H9 (cell line): ENCODE measurements around the gene ZNF385B. TPM values are rescaled to one million over a fixed set of nuclear protein-coding genes. Genes with fewer than 3 reads are reported as not detected.

Experiments used
- DNase-seq: peaks from one replicate; pipeline ENCODE4 v3.0.0-alpha.2; 2017
- H2AFZ ChIP-seq: one replicate; pipeline ENCODE4 v1.6.1; 2013; ENCODE audit warnings: mild to moderate bottlenecking, low read length, control low read depth, moderate library complexity
- H2AK5ac ChIP-seq: 2 replicates; pipeline ENCODE4 v1.6.1; 2013; ENCODE audit warnings: low read length, control low read depth, mixed read lengths; ENCODE audit not compliant: insufficient read length
- H2BK120ac ChIP-seq: one replicate; pipeline ENCODE4 v1.6.1; 2013; ENCODE audit warnings: low read depth, mild to moderate bottlenecking, low read length, control low read depth, inconsistent platforms; ENCODE audit not compliant: poor library complexity, severe bottlenecking
- H2BK12ac ChIP-seq: 2 replicates; pipeline ENCODE4 v1.6.1; 2013; ENCODE audit warnings: low read length, control low read depth, mixed read lengths, low read depth; ENCODE audit not compliant: insufficient read length
- H2BK15ac ChIP-seq: 2 replicates; pipeline ENCODE4 v1.6.1; 2013; ENCODE audit warnings: low read depth, low read length, control low read depth
- H2BK20ac ChIP-seq: one replicate; pipeline ENCODE4 v1.6.1; 2013; ENCODE audit warnings: low read depth, mild to moderate bottlenecking, low read length, control low read depth, inconsistent platforms; ENCODE audit not compliant: poor library complexity, severe bottlenecking
- H2BK5ac ChIP-seq: 2 replicates; pipeline ENCODE4 v1.6.1; 2013; ENCODE audit warnings: low read length, control low read depth, mixed read lengths; ENCODE audit not compliant: insufficient read length
- H3K14ac ChIP-seq: 2 replicates; pipeline ENCODE4 v1.6.1; 2013; ENCODE audit warnings: low read length, control low read depth; ENCODE audit not compliant: insufficient read depth
- H3K18ac ChIP-seq: 2 replicates; pipeline ENCODE4 v1.6.1; 2013; ENCODE audit warnings: low read depth, mild to moderate bottlenecking, mixed read lengths, low read length, control low read depth; ENCODE audit not compliant: insufficient read length
- H3K23ac ChIP-seq: 2 replicates; pipeline ENCODE4 v1.6.1; 2013; ENCODE audit warnings: low read length, control low read depth, mixed read lengths, low read depth; ENCODE audit not compliant: insufficient read length
- H3K23me2 ChIP-seq: 2 replicates; pipeline ENCODE4 v1.6.1; 2013; ENCODE audit warnings: low read depth, mild to moderate bottlenecking, mixed read lengths, low read length, control low read depth; ENCODE audit not compliant: insufficient read length, poor library complexity, severe bottlenecking
- H3K27ac ChIP-seq: 2 replicates; pipeline ENCODE4 v1.5.1; 2013; ENCODE audit warnings: low read length, control low read depth, mixed read lengths, low read depth; ENCODE audit not compliant: insufficient read length
- H3K27me3 ChIP-seq: 2 replicates; pipeline ENCODE4 v1.6.1; 2013; ENCODE audit warnings: low read length, control low read depth, inconsistent platforms; ENCODE audit not compliant: insufficient read depth
- H3K4ac ChIP-seq: 2 replicates; pipeline ENCODE4 v1.6.1; 2013; ENCODE audit warnings: low read depth, mild to moderate bottlenecking, control low read depth, inconsistent platforms, low read length, moderate library complexity
- H3K4me1 ChIP-seq: 2 replicates; pipeline ENCODE4 v1.6.1; 2013; ENCODE audit warnings: low read length, control low read depth, inconsistent platforms; ENCODE audit not compliant: insufficient read depth
- H3K4me2 ChIP-seq: 2 replicates; pipeline ENCODE4 v1.6.1; 2013; ENCODE audit warnings: low read length, control low read depth, mixed read lengths; ENCODE audit not compliant: insufficient read length, insufficient read depth
- H3K56ac ChIP-seq: 2 replicates; pipeline ENCODE4 v1.6.1; 2013; ENCODE audit warnings: low read depth, mild to moderate bottlenecking, mixed read lengths, low read length, control low read depth; ENCODE audit not compliant: insufficient read length
- H3K79me1 ChIP-seq: 2 replicates; pipeline ENCODE4 v1.6.1; 2013; ENCODE audit warnings: low read depth, mild to moderate bottlenecking, moderate library complexity, low read length, control low read depth, inconsistent platforms; ENCODE audit not compliant: insufficient read depth, poor library complexity, severe bottlenecking
- H3K79me2 ChIP-seq: 2 replicates; pipeline ENCODE4 v1.6.1; 2013; ENCODE audit warnings: low read length, control low read depth, inconsistent platforms; ENCODE audit not compliant: insufficient read depth
- H3K9ac ChIP-seq: 2 replicates; pipeline ENCODE4 v1.6.1; 2013; ENCODE audit warnings: low read length, control low read depth, mixed read lengths; ENCODE audit not compliant: insufficient read length; ENCODE audit errors: extremely low read depth
- H3K9me3 ChIP-seq: one replicate; pipeline ENCODE4 v1.6.1; 2013; ENCODE audit warnings: low read depth, low read length, inconsistent platforms; ENCODE audit not compliant: control insufficient read depth
- H3T11ph ChIP-seq: one replicate; pipeline ENCODE4 v1.6.1; 2013; ENCODE audit warnings: mild to moderate bottlenecking, low read length, control low read depth, inconsistent platforms
- H4K20me1 ChIP-seq: one replicate; pipeline ENCODE4 v1.6.1; 2013; ENCODE audit not compliant: control insufficient read depth, insufficient read length, insufficient read depth
- H4K5ac ChIP-seq: 2 replicates; pipeline ENCODE4 v1.6.1; 2013; ENCODE audit warnings: low read depth, mild to moderate bottlenecking, mixed read lengths, low read length, control low read depth; ENCODE audit not compliant: insufficient read length
- H4K8ac ChIP-seq: replicated peaks from 2 replicates; pipeline ENCODE4 v1.6.1; 2013; ENCODE audit warnings: low read length, control low read depth, mixed read lengths, low read depth; ENCODE audit not compliant: insufficient read length
- H4K91ac ChIP-seq: 2 replicates; pipeline ENCODE4 v1.6.1; 2013; ENCODE audit warnings: low read depth, mild to moderate bottlenecking, moderate library complexity, mixed read lengths, low read length, control low read depth; ENCODE audit not compliant: insufficient read length
- H3K27ac Mint-ChIP-seq, 3 experiments: 2 replicates in 2 of 3; 3 replicates in 1 of 3; pipeline ENCODE4 v1.8.0; 2020 to 2021; ENCODE audit warnings: mixed read lengths in 3 of 3, mild to moderate bottlenecking in 1 of 3, moderate library complexity in 1 of 3
- H3K27me3 Mint-ChIP-seq: 2 replicates; pipeline ENCODE4 v1.8.0; 2021; ENCODE audit warnings: low read depth, mild to moderate bottlenecking, moderate library complexity, mixed read lengths
- H3K36me3 Mint-ChIP-seq, 3 experiments: 2 replicates in 2 of 3; 3 replicates in 1 of 3; pipeline ENCODE4 v1.8.0; 2020 to 2021; ENCODE audit warnings: low read depth in 3 of 3, mixed read lengths in 3 of 3; ENCODE audit not compliant: insufficient read depth in 1 of 3
- H3K4me1 Mint-ChIP-seq, 2 experiments: 2 replicates each; pipeline ENCODE4 v1.8.0; 2020; ENCODE audit warnings: mixed read lengths in 2 of 2
- H3K4me3 Mint-ChIP-seq, 2 experiments: 2 replicates in 1 of 2; 3 replicates in 1 of 2; pipeline ENCODE4 v1.8.0; 2020 to 2021; ENCODE audit warnings: mild to moderate bottlenecking in 2 of 2, mixed read lengths in 2 of 2, moderate library complexity in 1 of 2
- H3K9me3 Mint-ChIP-seq, 2 experiments: 2 replicates in 1 of 2; 3 replicates in 1 of 2; pipeline ENCODE4 v1.8.0; 2020; ENCODE audit warnings: mild to moderate bottlenecking in 2 of 2, mixed read lengths in 2 of 2, moderate library complexity in 1 of 2
- CTCF ChIP-seq: fragments of 200-600 bp; sonication (generic); conservative IDR thresholded peaks from 3 replicates; pipeline ENCODE4 v1.8.0; 2021; ENCODE audit warnings: antibody characterized with exemption, mild to moderate bottlenecking
- WGBS: extraction: QIAGEN DNeasy Blood & Tissue Kit; methylation state at CpG from one replicate; pipeline ENCODE4 v1.1.7; 2013; ENCODE audit warnings: missing lambda C conversion rate, low lambda C conversion rate, mixed read lengths; ENCODE audit not compliant: insufficient read length; ENCODE audit errors: extremely low coverage; 5-methylcytosine and 5-hydroxymethylcytosine counted together
- total RNA-seq: library from RNA; stranded (reverse); gene quantifications from 2 replicates; pipeline ENCODE4 v1.2.1, GENCODE V29; 2021

ZNF385B gene
- total RNA-seq, 1 experiment from 2014 or later: 2.1 TPM

- Histone ChIP-seq H3T11ph (no peak overlapping the region), H3K18ac (no peak overlapping the region), H3K4ac (no peak overlapping the region), H2BK120ac (no peak overlapping the region), H3K23ac (no peak overlapping the region), H2BK20ac (no peak overlapping the region), H4K8ac (no peak overlapping the region), H2AK5ac (no peak overlapping the region), H2BK5ac (no peak overlapping the region), H3K79me1 (no peaks in the 10 kb centered on the region), H3K14ac (no peak overlapping the region), H3K56ac (no peak overlapping the region), H3K23me2 (no peaks in the 10 kb centered on the region), H3K79me2 (no peaks in the 10 kb centered on the region), H3K9ac (no peak overlapping the region), H3K9me3 (no peaks in the 10 kb centered on the region), H2AFZ (no peak overlapping the region), H4K91ac (no peak overlapping the region), H2BK12ac (no peak overlapping the region), H4K5ac (no peak overlapping the region), H3K4me2 (no peak overlapping the region), H3K4me1 (peaks cover 4% of the 10 kb centered on the region; the same call in 1 of the 2 replicates), H4K20me1 (no peaks in the 10 kb centered on the region), H3K27ac (no peak overlapping the region), H2BK15ac (no peak overlapping the region), H3K27me3 (no peaks in the 10 kb centered on the region)
- WGBS: no CpG with 5 or more reads among the region's 2 CpGs
- Mint-ChIP-seq H3K9me3 (no peaks in the 10 kb centered on the region; a peak in 1 of 5 replicates), H3K27ac (no peak overlapping the region), H3K4me1 (peaks cover 4 to 7% of the 10 kb centered on the region in 2 experiments), H3K27me3 (no peaks in the 10 kb centered on the region), H3K36me3 (no peaks in the 10 kb centered on the region), H3K4me3 (no peak overlapping the region)
- TF ChIP-seq CTCF: no peak
- no peak for DNase-seq
Observed at GRCh38 chr2:179804206-179804605, 57.2 kb downstream of the ZNF385B start.
